Endodermal cell (in vitro differentiated cells): Measurements from ENCODE around the gene PGM5. TPM values are rescaled to one million over a fixed set of nuclear protein-coding genes. Genes with fewer than 3 reads are reported as not detected.

ENCODE experiments used
- DNase-seq: peaks from one replicate; pipeline ENCODE4 v3.0.0-alpha.2; 2017
- H3K27ac ChIP-seq: 2 replicates; pipeline ENCODE4 v1.5.1; 2013; ENCODE audit warnings: mild to moderate bottlenecking, low read depth, low read length, moderate library complexity
- H3K27me3 ChIP-seq: 2 replicates; pipeline ENCODE4 v1.6.1; 2013; ENCODE audit warnings: mild to moderate bottlenecking, low read length, moderate library complexity; ENCODE audit not compliant: insufficient read depth, control insufficient read depth, poor library complexity, severe bottlenecking
- H3K36me3 ChIP-seq: 2 replicates; pipeline ENCODE4 v1.7.0; 2013; ENCODE audit warnings: mild to moderate bottlenecking, low read length, moderate library complexity; ENCODE audit not compliant: control insufficient read depth, insufficient read depth
- H3K4me1 ChIP-seq: one replicate; pipeline ENCODE4 v1.7.0; 2013; ENCODE audit warnings: low read length; ENCODE audit not compliant: control insufficient read depth, insufficient read depth
- H3K4me3 ChIP-seq: 2 replicates; pipeline ENCODE4 v1.5.1; 2013; ENCODE audit warnings: mild to moderate bottlenecking, low read length, moderate library complexity
- H3K9ac ChIP-seq: 2 replicates; pipeline ENCODE4 v1.6.1; 2013; ENCODE audit warnings: mild to moderate bottlenecking, low read length, moderate library complexity; ENCODE audit not compliant: poor library complexity, severe bottlenecking; ENCODE audit errors: extremely low read depth
- H3K9me3 ChIP-seq: 2 replicates; pipeline ENCODE4 v1.6.1; 2013; ENCODE audit warnings: mild to moderate bottlenecking, low read length, moderate library complexity; ENCODE audit not compliant: control insufficient read depth
- H3K27ac Mint-ChIP-seq: 2 replicates; pipeline ENCODE4 v1.8.0; 2020; ENCODE audit warnings: mixed read lengths
- H3K27me3 Mint-ChIP-seq: 2 replicates; pipeline ENCODE4 v1.8.0; 2021; ENCODE audit warnings: mild to moderate bottlenecking, mixed read lengths; ENCODE audit not compliant: insufficient read depth
- H3K36me3 Mint-ChIP-seq: 2 replicates; pipeline ENCODE4 v1.8.0; 2020; ENCODE audit warnings: low read depth, mixed read lengths
- H3K4me1 Mint-ChIP-seq: 2 replicates; pipeline ENCODE4 v1.8.0; 2020; ENCODE audit warnings: mixed read lengths
- H3K4me3 Mint-ChIP-seq: 2 replicates; pipeline ENCODE4 v1.8.0; 2020; ENCODE audit warnings: mild to moderate bottlenecking, moderate library complexity, mixed read lengths
- H3K9me3 Mint-ChIP-seq: 2 replicates; pipeline ENCODE4 v1.8.0; 2020; ENCODE audit warnings: mild to moderate bottlenecking, mixed read lengths
- CTCF ChIP-seq: fragments of 200-600 bp; sonication (generic); conservative IDR thresholded peaks from 2 replicates; pipeline ENCODE4 v1.5.0; 2021; ENCODE audit warnings: antibody characterized with exemption, mild to moderate bottlenecking
- WGBS, 2 experiments: methylation state at CpG; one replicate each; pipeline versions ENCODE4 v1.1.5 to v1.1.7; 2013; ENCODE audit warnings: missing lambda C conversion rate in 2 of 2, mixed read lengths in 1 of 2; ENCODE audit not compliant: insufficient coverage in 1 of 2, insufficient read length in 1 of 2; 5-methylcytosine and 5-hydroxymethylcytosine counted together
- total RNA-seq, 2 donors: library from RNA; stranded (reverse); fragmentation: NEBNext Ultra II Directional in 1 of 2; extraction: Animal tissue kit (Norgen Biotek cat#: 25700) in 1 of 2; gene quantifications; 2 replicates in 1 of 2; 3 replicates in 1 of 2; pipeline ENCODE4 v1.2.1, GENCODE V29; 2021

PGM5 gene
- total RNA-seq, 2 donors from 2014 or later = 0.33 to 0.64 TPM

GRCh38 chr9:68462105-68462775 is 105.8 kb downstream of the PGM5 start:
- Mint-ChIP-seq H3K27ac (peak overlapping the region; percentile 71), H3K4me1 (peaks cover 28% of the 10 kb centered on the region), H3K36me3 (no peaks in the 10 kb centered on the region), H3K9me3 (no peaks in the 10 kb centered on the region), H3K4me3 (no peak overlapping the region), H3K27me3 (peaks cover 17% of the 10 kb centered on the region)
- Histone ChIP-seq H3K27me3 (no peaks in the 10 kb centered on the region), H3K4me3 (peak overlapping the region; percentile 13), H3K27ac (no peak overlapping the region), H3K36me3 (no peaks in the 10 kb centered on the region), H3K4me1 (peaks cover 20% of the 10 kb centered on the region), H3K9me3 (peaks cover 7% of the 10 kb centered on the region), H3K9ac (no peak overlapping the region)
- WGBS, 2 experiments = 66 to 68% methylated on average over 3 to 7 of the region's 7 CpGs
- TF ChIP-seq CTCF = no peak
- DNase-seq = no peak

DNA sequence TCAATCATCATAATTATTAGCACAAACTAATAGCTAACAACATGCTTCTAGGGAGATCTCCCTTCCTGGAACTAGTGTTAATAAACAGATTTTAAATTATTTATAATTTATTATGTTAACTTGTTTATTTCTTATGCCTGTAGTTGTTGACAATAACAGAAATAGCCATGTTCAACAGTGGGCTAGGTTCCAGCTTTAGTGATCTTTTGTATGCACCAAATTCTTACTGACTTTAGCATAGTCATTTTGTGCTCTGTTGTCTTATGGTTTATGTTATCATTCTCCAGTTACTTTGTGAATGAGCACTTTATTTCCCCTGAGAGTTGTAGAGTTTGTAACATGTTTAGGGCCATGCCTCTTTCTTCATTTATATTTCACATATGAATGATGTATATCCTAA is 113.7 kb downstream of the PGM5 start:
- Mint-ChIP-seq H3K27me3 (peaks cover 44% of the 10 kb centered on the region), H3K4me1 (no peaks in the 10 kb centered on the region), H3K9me3 (no peaks in the 10 kb centered on the region), H3K4me3 (no peak overlapping the region), H3K27ac (no peak overlapping the region), H3K36me3 (no peaks in the 10 kb centered on the region)
- Histone ChIP-seq H3K27me3 (peaks cover 3% of the 10 kb centered on the region), H3K4me1 (no peaks in the 10 kb centered on the region), H3K9me3 (peaks cover 17% of the 10 kb centered on the region), H3K9ac (no peak overlapping the region), H3K4me3 (no peak overlapping the region), H3K27ac (no peak overlapping the region), H3K36me3 (no peaks in the 10 kb centered on the region)
- DNase-seq = no peak
- no peak for TF ChIP-seq CTCF

GRCh38 chr9:68470634-68471033 is 114.2 kb downstream of the PGM5 start:
- Histone ChIP-seq H3K27ac (no peak overlapping the region), H3K4me3 (no peak overlapping the region), H3K4me1 (no peaks in the 10 kb centered on the region), H3K27me3 (peaks cover 3% of the 10 kb centered on the region), H3K36me3 (no peaks in the 10 kb centered on the region), H3K9ac (no peak overlapping the region), H3K9me3 (peaks cover 17% of the 10 kb centered on the region)
- H3K27ac Mint-ChIP-seq = no peak overlapping the region
- no peak for TF ChIP-seq CTCF
- H3K9me3 Mint-ChIP-seq = no peaks in the 10 kb centered on the region
- H3K4me3 Mint-ChIP-seq = no peak overlapping the region
- no peaks in the 10 kb centered on the region for H3K4me1 Mint-ChIP-seq
- H3K36me3 Mint-ChIP-seq = no peaks in the 10 kb centered on the region
- 93 to 100% methylated on average over 4 to 5 of the region's 5 CpGs for WGBS, 2 experiments
- no peak for DNase-seq
- H3K27me3 Mint-ChIP-seq = peaks cover 40% of the 10 kb centered on the region
